ENCODE results near the gene RBP5.

Gene RBP5

GRCh38 chr12:7073946-7074345, 54.7 kb downstream of the RBP5 start:
- no peak for DNase-seq (ENCODE audit: low spot score)

Data from hepatic stellate cell (primary cell).